NCI-H2107 (cell line): ENCODE measurements around the gene HCAR2.
"Not testable (repeated sequence)": the region's sequence is repeated elsewhere in the genome, so short reads cannot be mapped to it uniquely, and the experiment has no call there.

Experiments
- DNase-seq: peaks from one replicate; lab custom pipeline; 2025; lab: John Stamatoyannopoulos, UW

HCAR2 gene

GRCh38 chr12:122665759-122666158, 37.4 kb downstream of the HCAR2 start:
- DNase-seq, result no peak

- no peak for DNase-seq
Measured at GRCh38 chr12:122665349-122665748, 37.8 kb downstream of the HCAR2 start.

GRCh38 chr12:122661938-122662337, 41.2 kb downstream of the HCAR2 start:
- no peak for DNase-seq

GRCh38 chr12:122661246-122661645, 41.9 kb downstream of the HCAR2 start:
- DNase-seq, result no peak

- no peak for DNase-seq
Measured at GRCh38 chr12:122659579-122659978, 43.6 kb downstream of the HCAR2 start.

- DNase-seq, result no peak
Measured at GRCh38 chr12:122656298-122656697, 46.9 kb downstream of the HCAR2 start.

- not testable (repeated sequence) for DNase-seq
Measured at GRCh38 chr12:122653291-122653690, 49.9 kb downstream of the HCAR2 start.

GRCh38 chr12:122651520-122652224, 51.5 kb downstream of the HCAR2 start:
- DNase-seq, result no peak
